Ishikawa (cell line): ENCODE data around the gene CEACAM19.

Experiments used
- CEBPB ChIP-seq: IDR thresholded peaks from 2 replicates; pipeline ENCODE4 v1.6.1; 2012
- EGR1 ChIP-seq: IDR thresholded peaks from 2 replicates; pipeline ENCODE4 v1.6.1; 2012
- EP300 ChIP-seq: IDR thresholded peaks from 2 replicates; pipeline ENCODE4 v1.6.1; 2012; ENCODE audit warnings: borderline replicate concordance
- FOXM1 ChIP-seq: IDR thresholded peaks from 2 replicates; pipeline ENCODE4 v1.6.1; 2012; ENCODE audit warnings: low read depth, borderline replicate concordance
- TF ChIP-seq, protein P1 (sequence below): IDR thresholded peaks from 2 replicates; pipeline ENCODE4 v1.6.1; 2012; ENCODE audit warnings: low read depth, mild to moderate bottlenecking

GRCh38 chr19:44645407-44646048 is 25.8 kb upstream of the CEACAM19 start:
- TF ChIP-seq, protein P1, sequence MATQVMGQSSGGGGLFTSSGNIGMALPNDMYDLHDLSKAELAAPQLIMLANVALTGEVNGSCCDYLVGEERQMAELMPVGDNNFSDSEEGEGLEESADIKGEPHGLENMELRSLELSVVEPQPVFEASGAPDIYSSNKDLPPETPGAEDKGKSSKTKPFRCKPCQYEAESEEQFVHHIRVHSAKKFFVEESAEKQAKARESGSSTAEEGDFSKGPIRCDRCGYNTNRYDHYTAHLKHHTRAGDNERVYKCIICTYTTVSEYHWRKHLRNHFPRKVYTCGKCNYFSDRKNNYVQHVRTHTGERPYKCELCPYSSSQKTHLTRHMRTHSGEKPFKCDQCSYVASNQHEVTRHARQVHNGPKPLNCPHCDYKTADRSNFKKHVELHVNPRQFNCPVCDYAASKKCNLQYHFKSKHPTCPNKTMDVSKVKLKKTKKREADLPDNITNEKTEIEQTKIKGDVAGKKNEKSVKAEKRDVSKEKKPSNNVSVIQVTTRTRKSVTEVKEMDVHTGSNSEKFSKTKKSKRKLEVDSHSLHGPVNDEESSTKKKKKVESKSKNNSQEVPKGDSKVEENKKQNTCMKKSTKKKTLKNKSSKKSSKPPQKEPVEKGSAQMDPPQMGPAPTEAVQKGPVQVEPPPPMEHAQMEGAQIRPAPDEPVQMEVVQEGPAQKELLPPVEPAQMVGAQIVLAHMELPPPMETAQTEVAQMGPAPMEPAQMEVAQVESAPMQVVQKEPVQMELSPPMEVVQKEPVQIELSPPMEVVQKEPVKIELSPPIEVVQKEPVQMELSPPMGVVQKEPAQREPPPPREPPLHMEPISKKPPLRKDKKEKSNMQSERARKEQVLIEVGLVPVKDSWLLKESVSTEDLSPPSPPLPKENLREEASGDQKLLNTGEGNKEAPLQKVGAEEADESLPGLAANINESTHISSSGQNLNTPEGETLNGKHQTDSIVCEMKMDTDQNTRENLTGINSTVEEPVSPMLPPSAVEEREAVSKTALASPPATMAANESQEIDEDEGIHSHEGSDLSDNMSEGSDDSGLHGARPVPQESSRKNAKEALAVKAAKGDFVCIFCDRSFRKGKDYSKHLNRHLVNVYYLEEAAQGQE: no peak
- no peak for TF ChIP-seq FOXM1
- TF ChIP-seq EGR1: no peak
- TF ChIP-seq EP300: no peak
- TF ChIP-seq CEBPB: no peak
